Neural cell (in vitro differentiated cells): ENCODE results near the gene BHMT. TPM values are rescaled to one million over a fixed set of nuclear protein-coding genes. Genes with fewer than 3 reads are reported as not detected.

Source experiments
- H2AFZ ChIP-seq: fragments of 200-600, 300-800 bp; sonication (generic), shearing (Covaris generic); 2 replicates; pipeline ENCODE4 v1.6.0; 2014; ENCODE audit warnings: low read depth, mild to moderate bottlenecking, antibody characterized with exemption, low read length, moderate library complexity
- H3F3A ChIP-seq: fragments of 200-600 bp; shearing (Covaris generic); 2 replicates; pipeline ENCODE4 v1.6.1; 2016; ENCODE audit warnings: mild to moderate bottlenecking, moderate library complexity, mixed read lengths, antibody characterized with exemption, low read length; ENCODE audit not compliant: insufficient read depth, poor library complexity, severe bottlenecking
- H3K27ac ChIP-seq: fragments of 200-600, 300-800 bp; sonication (generic), shearing (Covaris generic); 2 replicates; pipeline ENCODE4 v1.5.1; 2014; ENCODE audit warnings: mild to moderate bottlenecking, low read length, moderate library complexity
- H3K27me3 ChIP-seq: fragments of 300-800, 200-600 bp; sonication (generic), shearing (Covaris generic); 2 replicates; pipeline ENCODE4 v1.6.0; 2014; ENCODE audit warnings: mild to moderate bottlenecking, low read depth, low read length, moderate library complexity; ENCODE audit not compliant: insufficient read depth
- H3K36me3 ChIP-seq: fragments of 300-800, 200-600 bp; sonication (generic), shearing (Covaris generic); 2 replicates; pipeline ENCODE4 v1.5.1; 2014; ENCODE audit warnings: mild to moderate bottlenecking, antibody characterized with exemption, low read length, moderate library complexity; ENCODE audit not compliant: insufficient read depth
- H3K4me2 ChIP-seq: fragments of 300-800, 200-600 bp; sonication (generic), shearing (Covaris generic); 2 replicates; pipeline ENCODE4 v1.6.0; 2014; ENCODE audit warnings: mild to moderate bottlenecking, low read length
- H3K4me3 ChIP-seq: fragments of 300-800, 200-600 bp; sonication (generic), shearing (Covaris generic); 2 replicates; pipeline ENCODE4 v1.5.1; 2014; ENCODE audit warnings: mild to moderate bottlenecking, low read length, moderate library complexity
- H3K79me2 ChIP-seq: fragments of 200-600 bp; shearing (Covaris generic); replicated peaks from 2 replicates; pipeline ENCODE4 v1.6.0; 2014; ENCODE audit warnings: mild to moderate bottlenecking, low read length, moderate library complexity; ENCODE audit not compliant: insufficient read depth
- H3K9ac ChIP-seq: fragments of 300-800, 200-600 bp; sonication (generic), shearing (Covaris generic); 2 replicates; pipeline ENCODE4 v1.6.1; 2016; ENCODE audit warnings: mild to moderate bottlenecking, low read length, mixed read lengths
- H3K9me2 ChIP-seq: fragments of 200-600 bp; shearing (Covaris generic); 2 replicates; pipeline ENCODE4 v1.6.1; 2016; ENCODE audit warnings: mild to moderate bottlenecking, low read length, mixed read lengths; ENCODE audit not compliant: insufficient read depth
- H3K9me3 ChIP-seq: fragments of 200-600, 300-800 bp; sonication (generic), shearing (Covaris generic); 2 replicates; pipeline ENCODE4 v1.6.1; 2016; ENCODE audit warnings: mild to moderate bottlenecking, mixed run types, low read length, moderate library complexity, mixed read lengths
- H4K20me1 ChIP-seq: fragments of 200-600 bp; shearing (Covaris generic); 2 replicates; pipeline ENCODE4 v1.6.1; 2016; ENCODE audit warnings: mild to moderate bottlenecking, mixed run types; ENCODE audit not compliant: insufficient read depth
- CTCF ChIP-seq: fragments of 450-650 bp; IDR thresholded peaks from 2 replicates; pipeline ENCODE4 v1.5.1; 2014; ENCODE audit warnings: antibody characterized with exemption, mild to moderate bottlenecking, moderate library complexity; ENCODE audit not compliant: poor library complexity, severe bottlenecking
- EP300 ChIP-seq: fragments of 450-650 bp; conservative IDR thresholded peaks from 2 replicates; pipeline ENCODE4 v1.6.1; 2014; ENCODE audit warnings: antibody characterized with exemption, mild to moderate bottlenecking, moderate library complexity; ENCODE audit not compliant: poor library complexity, severe bottlenecking
- EZH2 ChIP-seq: fragments of 200-600, 300-800 bp; shearing (Covaris generic), sonication (generic); IDR thresholded peaks from 2 replicates; pipeline ENCODE4 v1.6.1; 2014; ENCODE audit warnings: antibody characterized with exemption, low read length, borderline replicate concordance, mild to moderate bottlenecking; ENCODE audit not compliant: insufficient read depth, poor library complexity, severe bottlenecking
- MXI1 ChIP-seq: fragments of 450-650 bp; conservative IDR thresholded peaks from 2 replicates; pipeline ENCODE4 v1.6.1; 2014; ENCODE audit warnings: antibody characterized with exemption, mild to moderate bottlenecking; ENCODE audit not compliant: poor library complexity, severe bottlenecking
- POLR2AphosphoS5 ChIP-seq: IDR thresholded peaks from 2 replicates; pipeline ENCODE4 v1.6.1; 2012
- RAD21 ChIP-seq: fragments of 450-650 bp; conservative IDR thresholded peaks from 2 replicates; pipeline ENCODE4 v1.6.1; 2014; ENCODE audit warnings: antibody characterized with exemption, mild to moderate bottlenecking, moderate library complexity
- REST ChIP-seq: IDR thresholded peaks from 2 replicates; pipeline ENCODE4 v1.6.1; 2012; ENCODE audit warnings: borderline replicate concordance
- SMC3 ChIP-seq: fragments of 450-650 bp; conservative IDR thresholded peaks from 2 replicates; pipeline ENCODE4 v1.6.1; 2014; ENCODE audit warnings: antibody characterized with exemption, mild to moderate bottlenecking, moderate library complexity; ENCODE audit not compliant: poor library complexity
- TAF1 ChIP-seq: IDR thresholded peaks from 2 replicates; pipeline ENCODE4 v1.6.1; 2012; ENCODE audit warnings: low read depth
- polyA plus RNA-seq: library from polyadenylated mRNA; depleted of rRNA; stranded (reverse); fragments of >200 nt; gene quantifications from 2 replicates; pipeline ENCODE4 v1.2.3, GENCODE V29; 2014
- small RNA-seq, 3 experiments: library from RNA; depleted of rRNA; stranded (forward); fragments of <200 nt; gene quantifications; one replicate each; pipeline ENCODE3, GENCODE V24; 2012

Gene BHMT
- polyA plus RNA-seq, 1 donor from 2014 or later: not detected

- H3K36me3 ChIP-seq: no peaks in the 10 kb centered on the region
- no peaks in the 10 kb centered on the region for H3K9me2 ChIP-seq
- no peaks in the 10 kb centered on the region for H3K9me3 ChIP-seq
- H3F3A ChIP-seq: no peaks in the 10 kb centered on the region
- TF ChIP-seq REST (no peak), CTCF (no peak), EP300 (no peak), SMC3 (no peak), POLR2AphosphoS5 (no peak), MXI1 (no peak), EZH2 (no peak), RAD21 (no peak), TAF1 (no peak)
- H3K27ac ChIP-seq: no peak overlapping the region
- H3K79me2 ChIP-seq: no peaks in the 10 kb centered on the region
- H3K4me3 ChIP-seq: no peak overlapping the region
- no peak overlapping the region for H3K9ac ChIP-seq
- H2AFZ ChIP-seq: no peak overlapping the region
- no peaks in the 10 kb centered on the region for H3K27me3 ChIP-seq
- no peak overlapping the region for H3K4me2 ChIP-seq
- no peaks in the 10 kb centered on the region for H4K20me1 ChIP-seq
These were observed 69.9 kb downstream of the BHMT start for GRCh38 chr5:79181419-79182022.

Small RNAs within 50 kb of the gene (small RNA-seq; reads per million reads assigned to genes)
- gene RNY3P1: 1.2 to 4.7 (median 3.6) reads per million in 3 experiments

Other genes with a start within 250 kb of the BHMT start
- 4.9 and 8.7 TPM in 2 replicates for gene ARSB, start 126.5 kb upstream of the BHMT start, polyA plus RNA-seq
- gene DMGDH, start 42.1 kb upstream of the BHMT start, polyA plus RNA-seq: 0.70 and 0.93 TPM in 2 replicates
- not detected in 2 replicates for gene BHMT2, start 42.0 kb upstream of the BHMT start, polyA plus RNA-seq
- gene JMY, start 124.3 kb downstream of the BHMT start, polyA plus RNA-seq: 16.1 and 19.3 TPM in 2 replicates